ENCODE results near the gene CCDC47.
"Not testable (repeated sequence)": the region's sequence is repeated elsewhere in the genome, so short reads cannot be mapped to it uniquely, and the experiment has no call there.

The CCDC47 gene

DNA sequence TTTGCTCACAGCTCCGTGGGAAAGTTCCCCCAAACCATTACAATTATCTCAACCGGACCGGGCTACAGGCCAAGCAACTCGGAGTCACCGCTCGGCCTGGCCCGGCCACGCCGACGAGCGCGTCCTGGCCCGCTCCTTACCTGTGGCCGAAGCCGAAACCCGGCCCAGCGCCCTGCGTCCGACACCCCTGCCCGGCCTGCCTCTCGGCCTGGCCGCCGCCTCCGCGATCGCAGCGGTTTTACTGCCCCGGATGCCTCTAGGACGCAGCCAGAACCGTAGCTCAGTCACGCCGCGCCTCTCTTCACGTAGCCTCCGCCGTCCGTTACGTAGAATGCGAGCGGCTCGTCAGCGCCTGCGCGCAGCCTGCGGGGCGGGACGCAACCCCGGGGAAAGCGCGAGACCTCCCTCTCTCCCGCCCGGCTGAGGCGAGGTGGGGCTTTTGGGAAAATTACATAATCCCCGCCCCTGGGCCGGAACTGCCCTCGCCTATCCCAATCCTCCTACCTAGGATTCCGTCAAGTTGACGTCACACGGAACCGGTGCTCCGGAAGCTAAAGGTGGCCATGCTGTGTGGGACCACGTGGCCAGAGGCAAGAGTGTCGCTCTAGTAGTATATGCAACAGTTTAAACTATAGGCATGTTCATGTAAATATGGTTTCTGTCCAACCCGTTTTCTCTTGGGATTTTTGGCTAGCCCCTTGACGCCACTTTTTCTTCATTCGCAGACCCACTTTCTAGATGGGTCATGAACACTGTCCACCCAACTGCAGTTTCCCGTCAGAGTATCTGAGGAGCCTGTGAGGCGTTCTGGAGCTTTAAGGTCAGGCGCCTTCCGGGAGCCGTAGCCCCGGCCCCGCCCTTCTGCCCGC lies at the start of gene CCDC47:
Gene CCDC47, minus strand, starts transcription at position 326 of the 869 bp plus-strand sequence. CDS start 7,422 bp downstream, outside the sequence.
- peak; percentile 99 for DNase-seq

GRCh38 chr17:63822537-63822936 lies 49.1 kb upstream of the CCDC47 start:
- no peak for DNase-seq

GRCh38 chr17:63821804-63822203 lies 48.4 kb upstream of the CCDC47 start:
- no peak for DNase-seq

GRCh38 chr17:63820963-63821561 lies 47.7 kb upstream of the CCDC47 start:
- DNase-seq = no peak

DNA sequence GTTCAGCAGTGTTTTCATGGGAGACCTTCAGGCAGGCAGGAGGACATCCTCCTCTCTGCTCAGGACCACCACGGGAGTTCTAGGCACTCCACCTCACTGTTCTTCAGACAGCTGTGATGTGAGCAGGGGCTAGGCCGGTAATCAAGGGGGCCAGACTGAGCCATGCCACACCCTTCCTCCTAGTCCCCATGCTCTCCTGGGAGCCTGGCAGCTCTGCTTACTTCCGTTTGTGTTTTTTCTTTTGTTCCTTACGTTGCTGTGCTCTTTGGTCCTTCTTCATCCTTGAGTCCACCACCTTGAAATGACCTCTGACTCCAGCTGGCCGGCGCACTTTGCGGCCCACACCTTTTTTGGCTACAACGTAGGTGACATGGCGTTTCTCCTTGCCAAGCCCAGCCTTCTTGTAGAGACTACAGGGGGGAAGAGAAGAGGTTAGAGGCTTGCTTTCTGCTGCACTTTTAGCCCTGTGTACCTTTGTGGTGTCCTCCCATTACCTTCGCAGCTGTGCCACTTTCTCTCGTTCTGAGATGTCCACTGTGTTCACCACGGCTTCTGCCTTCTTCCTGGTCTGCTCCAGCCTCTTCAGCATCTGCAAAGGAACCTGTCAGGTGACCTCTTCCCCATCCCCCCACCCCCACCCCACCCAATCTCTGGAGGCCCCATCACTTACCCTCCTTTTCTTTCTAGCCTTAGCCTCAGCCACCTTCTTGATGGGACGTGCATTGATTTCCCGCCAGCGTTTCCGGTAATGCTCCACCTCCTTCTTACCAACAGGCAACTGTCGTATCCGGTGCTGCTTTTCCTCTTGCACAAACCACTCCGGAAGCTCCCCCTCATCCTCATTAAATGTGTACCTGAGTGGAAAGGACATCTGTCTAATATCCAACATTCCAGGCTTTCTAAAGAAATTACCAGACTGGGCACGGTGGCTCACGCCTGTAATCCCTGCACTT lies 46.5 kb upstream of the CCDC47 start:
- DNase-seq = no peak

- no peak for DNase-seq
Observed at GRCh38 chr17:63819131-63819530, 45.7 kb upstream of the CCDC47 start.

GRCh38 chr17:63817736-63818385 lies 44.5 kb upstream of the CCDC47 start:
- DNase-seq = no peak

- no peak for DNase-seq
Observed at GRCh38 chr17:63816669-63817068, 43.3 kb upstream of the CCDC47 start.

DNA sequence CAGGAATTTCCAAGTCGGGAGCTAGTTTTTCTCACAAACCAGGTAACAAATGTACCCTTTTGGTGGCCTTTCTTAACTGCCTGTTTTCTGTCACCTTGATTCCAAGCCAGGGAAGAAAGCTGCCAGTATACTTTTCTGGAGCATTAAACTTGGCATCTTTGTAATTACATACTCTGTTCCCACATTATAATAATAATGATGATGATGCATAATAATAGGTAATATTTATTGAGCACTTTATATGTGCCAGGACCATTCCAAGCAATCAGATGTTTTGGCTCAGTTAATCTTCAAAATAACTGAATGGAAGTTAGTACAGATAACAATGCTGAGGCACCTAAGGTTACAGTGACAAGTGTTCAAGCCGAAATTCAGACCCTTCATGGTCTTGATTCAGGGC lies 42.7 kb upstream of the CCDC47 start:
- DNase-seq = no peak

DNA sequence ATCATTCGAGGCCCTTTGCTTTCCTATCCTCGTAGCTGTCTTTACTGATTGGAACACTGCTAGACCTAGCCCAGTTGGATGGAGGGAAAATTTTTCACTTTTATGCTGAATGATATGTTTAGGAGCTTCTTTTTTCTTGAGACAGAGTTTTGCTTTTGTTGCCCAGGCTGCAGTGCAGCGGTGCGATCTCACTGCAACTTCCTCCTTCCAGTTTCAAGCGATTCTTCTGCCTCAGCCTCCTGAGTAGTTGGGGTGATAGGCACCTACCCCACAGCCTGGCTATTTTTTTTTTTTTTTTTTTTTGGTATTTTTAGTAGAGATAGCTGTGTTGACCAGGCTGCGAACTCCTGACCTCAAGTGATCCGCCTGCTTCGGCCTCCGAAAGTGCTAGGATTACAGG lies 36.6 kb upstream of the CCDC47 start:
- peak; percentile 65 for DNase-seq

DNA sequence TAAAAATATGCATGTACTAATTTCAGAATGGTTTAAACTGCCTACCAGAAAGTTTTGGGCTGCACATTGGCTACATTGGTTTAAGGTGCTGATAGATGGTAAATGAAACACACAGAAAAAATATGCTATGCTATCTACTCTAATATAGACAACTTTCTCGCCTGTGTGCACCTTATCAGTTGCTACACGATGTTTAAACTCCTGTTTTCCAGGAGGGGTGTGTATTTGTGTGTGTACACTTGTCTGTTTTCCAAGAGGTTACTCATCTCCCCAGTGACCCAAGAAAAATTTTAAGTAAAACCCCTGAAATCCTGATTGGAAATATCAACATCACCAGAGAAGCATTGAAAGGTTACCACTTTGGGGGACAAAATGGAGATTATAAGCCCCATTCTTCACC lies 32.2 kb upstream of the CCDC47 start:
- DNase-seq = no peak

DNA sequence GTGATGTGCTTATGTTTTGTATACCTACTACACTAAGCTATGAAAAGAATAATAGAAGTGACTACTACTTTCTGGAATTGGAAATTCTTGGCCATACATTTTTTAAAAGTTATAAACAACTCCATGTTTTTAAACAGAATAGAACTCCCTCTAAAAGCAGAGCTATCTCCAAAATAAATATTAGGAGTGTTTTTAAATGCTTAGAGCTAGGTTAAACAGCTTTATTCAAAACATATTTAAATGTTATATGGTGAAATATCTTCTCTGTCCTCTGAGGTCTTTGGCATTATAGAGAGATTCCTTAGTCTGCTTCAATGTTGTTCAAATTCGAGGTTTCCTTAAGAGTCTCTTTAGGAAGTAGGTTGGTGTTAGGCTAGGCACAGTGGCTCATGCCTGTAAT lies 30.9 kb upstream of the CCDC47 start:
- no peak for DNase-seq

- no peak for DNase-seq
Observed at GRCh38 chr17:63800783-63801182, 27.4 kb upstream of the CCDC47 start.

DNA sequence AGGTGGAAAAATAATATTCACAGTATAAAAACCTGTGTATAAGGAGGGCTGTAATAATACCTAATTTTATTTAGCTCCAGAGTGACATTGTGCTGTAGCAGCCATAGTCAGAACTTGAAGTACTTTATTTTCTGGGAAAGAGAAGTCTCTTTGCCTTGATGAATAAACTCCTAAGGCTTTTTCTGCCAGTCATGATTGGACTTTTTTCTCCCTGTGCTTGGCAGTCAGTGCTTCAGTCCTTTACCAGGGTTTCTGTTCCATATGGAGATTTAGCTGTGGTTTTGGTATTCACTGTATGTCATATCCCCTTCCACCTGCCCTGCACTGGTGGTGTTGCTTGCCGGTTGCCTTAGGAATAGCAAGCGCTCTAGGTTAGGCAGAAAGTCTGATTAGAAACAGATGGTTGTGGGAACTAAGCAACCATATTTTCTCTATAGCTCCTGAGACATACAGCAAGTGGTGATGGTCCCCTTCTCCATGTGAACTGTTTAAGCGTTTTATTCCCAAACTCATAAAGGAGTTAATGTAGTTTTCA lies 25.2 kb upstream of the CCDC47 start:
- no peak for DNase-seq

GRCh38 chr17:63796375-63796774 lies 23.0 kb upstream of the CCDC47 start:
- not testable (repeated sequence) for DNase-seq

DNA sequence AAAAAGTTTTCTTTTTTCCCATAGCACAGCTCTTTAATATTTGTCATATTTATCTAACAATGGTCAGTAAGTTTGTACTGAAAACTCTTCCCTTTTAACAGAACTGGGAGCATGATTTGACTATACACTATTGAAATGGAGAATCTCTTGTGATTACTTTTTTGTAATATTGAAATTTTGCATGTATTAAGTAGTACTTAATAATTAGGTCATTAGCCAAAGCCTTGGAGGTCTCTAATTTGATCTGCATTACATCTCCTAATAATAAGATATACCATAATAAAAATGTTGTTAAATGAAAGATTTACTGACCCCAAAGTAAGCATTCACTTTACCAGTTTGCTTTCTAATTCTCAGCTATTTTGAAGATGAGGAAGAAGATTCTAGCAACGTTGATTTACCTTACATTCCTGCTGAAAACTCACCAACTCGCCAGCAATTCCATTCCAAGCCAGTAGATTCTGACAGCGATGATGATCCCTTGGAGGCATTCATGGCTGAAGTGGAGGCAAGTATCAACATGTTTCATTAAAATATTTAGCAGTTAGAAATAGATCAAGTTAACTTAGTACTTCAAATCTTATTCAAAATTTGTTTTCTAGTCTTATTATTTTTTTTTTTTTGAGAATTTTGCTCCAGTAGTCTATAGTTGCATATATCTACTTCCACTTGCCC lies 18.8 kb upstream of the CCDC47 start:
- no peak for DNase-seq

DNA sequence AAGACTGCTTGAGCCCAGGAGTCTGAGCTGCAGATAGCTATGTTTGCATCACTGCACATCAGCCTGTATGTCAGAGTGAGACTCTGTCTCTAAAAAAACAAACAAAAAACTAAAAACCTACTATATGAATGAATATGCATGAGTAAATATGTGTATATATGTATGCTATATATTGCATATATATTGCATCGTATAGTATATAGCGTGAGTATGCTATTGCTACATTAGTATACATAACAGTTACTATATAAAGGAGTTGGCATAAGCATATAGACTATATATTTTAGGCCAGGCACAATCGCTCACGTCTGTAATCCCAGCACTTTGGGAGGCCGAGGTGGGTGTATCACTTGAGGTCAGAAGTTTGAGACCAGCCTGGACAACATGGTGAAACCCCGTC lies 16.7 kb upstream of the CCDC47 start:
- no peak for DNase-seq

- DNase-seq = peak; percentile 59
Observed at GRCh38 chr17:63786971-63787711, 13.7 kb upstream of the CCDC47 start.

DNA sequence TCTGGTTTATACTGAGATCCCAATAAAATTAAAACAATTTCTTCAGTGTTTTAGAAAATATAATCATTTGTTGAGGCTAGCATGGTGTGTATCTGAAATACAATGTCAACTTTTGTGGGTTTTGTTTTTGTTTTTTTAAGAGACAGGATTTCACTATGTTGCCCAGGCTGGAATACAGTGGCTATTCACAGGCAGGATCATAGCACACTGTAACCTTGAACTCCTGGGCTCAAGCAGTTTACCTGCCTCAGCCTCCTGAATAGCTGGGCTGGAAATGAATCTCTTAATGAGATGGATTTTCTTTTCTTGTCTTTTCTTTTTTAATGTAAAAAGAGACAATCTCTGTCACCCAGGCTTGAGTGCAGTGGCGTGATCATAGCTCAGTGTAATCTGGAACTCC lies 12.7 kb upstream of the CCDC47 start:
- no peak for DNase-seq

- no peak for DNase-seq
Observed at GRCh38 chr17:63785556-63785955, 12.2 kb upstream of the CCDC47 start.

GRCh38 chr17:63783522-63783921 lies 10.1 kb upstream of the CCDC47 start:
- DNase-seq = no peak
